Pancreas (tissue), 10 donors: ENCODE results near the gene IL12RB1. TPM values are rescaled to one million over a fixed set of nuclear protein-coding genes. Genes with fewer than 3 reads are reported as not detected.

ENCODE experiments used
- ATAC-seq, 4 donors: fragments of 200-7000 bp; cut with Tn5 transposase; one replicate each; pipeline versions ENCODE4 v1.8.0 to v1.9.1; 2020; ENCODE audit warnings: mild to moderate bottlenecking in 4 of 4, moderate library complexity in 4 of 4
- DNase-seq, 6 donors: peaks; one replicate each; pipeline ENCODE4 v3.0.0-alpha.2; 2020
- FAIRE-seq: peaks from 2 replicates; lab custom pipeline; 2012; peaks lifted over from hg19 to GRCh38; lab: Jason Lieb, UNC
- H3K27ac ChIP-seq, 4 donors: fragments of 200-600 bp; sonication (generic); 1 replicate in 3 of 4; 2 replicates in 1 of 4; pipeline versions ENCODE4 v1.5.0 to v1.8.0; 2020
- H3K27me3 ChIP-seq, 4 donors: fragments of 200-600 bp; one replicate each; pipeline ENCODE4 v1.8.0; 2021
- H3K36me3 ChIP-seq, 3 donors: fragments of 200-600 bp; sonication (generic) in 1 of 3; one replicate each; pipeline versions ENCODE4 v1.5.0 to v1.8.0; 2020 to 2021
- H3K4me1 ChIP-seq, 3 donors: fragments of 200-600 bp; one replicate each; pipeline ENCODE4 v1.8.0; 2021
- H3K4me3 ChIP-seq, 4 donors: fragments of 200-600 bp; sonication (generic) in 2 of 4; one replicate each; pipeline versions ENCODE4 v1.5.0 to v1.8.0; 2020 to 2021
- H3K9me3 ChIP-seq, 4 donors: fragments of 200-600 bp; one replicate each; pipeline ENCODE4 v1.8.0; 2021
- CTCF ChIP-seq, 4 donors: fragments of 200-600 bp; sonication (generic) in 3 of 4; IDR thresholded peaks; one replicate each; pipeline versions ENCODE4 v1.5.0 to v1.8.0; 2021; ENCODE audit warnings: antibody characterized with exemption in 4 of 4
- WGBS, 2 donors: extraction: QIAGEN DNeasy Blood & Tissue Kit; methylation state at CpG; one replicate each; pipeline ENCODE4 v1.1.7; 2013; 5-methylcytosine and 5-hydroxymethylcytosine counted together
- intact Hi-C, 3 donors: fragments of 100-400 bp; cut with DNase I; formaldehyde crosslinking; loops; one replicate each; pipeline versions ENCODE4 v1.11.1 to v1.14.2; 2022
- polyA plus RNA-seq, 2 donors: library from polyadenylated mRNA; stranded (reverse); fragments of 200-250 nt; gene quantifications; one replicate each; pipeline ENCODE4 v1.2.3, GENCODE V29; 2013
- total RNA-seq, 6 donors: library from RNA; stranded (reverse); fragmentation: NEBNext Ultra II Directional in 4 of 6; extraction: Animal tissue kit (Norgen Biotek cat#: 25700) in 4 of 6; gene quantifications; one replicate each; pipeline versions ENCODE4 v1.2.1 to v1.2.4, GENCODE V29; 2021 to 2023
- donor health status: healthy with polysubstance abuse.
- donor health status: DM: no; HTN: no; CAD: no; lungs with moderate emphysema.
- donor health status: DM: no; HTN: no; CAD: no.
- donor health status: control.
- donor health status: control.
- donor health status: Bipolar disorder and iron deficiency.
- donor health status: DM: yes; HTN: yes; CAD: no.
- donor health status: DM: no; HTN: no; CAD: no.
- donor health status: DM: no; HTN: no; CAD: no.
- donor health status: DM: yes; HTN: yes; CAD: no.

The IL12RB1 gene
- total and polyA plus RNA-seq, 8 donors = 0.15 to 1.1 (median 0.40) TPM

- TF ChIP-seq CTCF (IDR thresholded peaks at IDR 0.05) = no peak
- FAIRE-seq = no peak
- ATAC-seq = peak in 3 of 4 donors; percentile 6 to 48 (median 40)
- H3K27ac ChIP-seq = peak overlapping the region in 2 of 4 donors; percentile 82 to 84
- no peaks in the 10 kb centered on the region for H3K27me3 ChIP-seq
- WGBS, 2 donors = 77 to 84% methylated on average over 23 of the region's 23 CpGs
- intact Hi-C loops = no loop called here
- DNase-seq = peak in 1 of 6 donors; percentile 76
- peaks cover 0 to 23% (median 3%) of the 10 kb centered on the region in 3 donors for H3K4me1 ChIP-seq
- H3K36me3 ChIP-seq = no peaks in the 10 kb centered on the region
- no peaks in the 10 kb centered on the region for H3K9me3 ChIP-seq
- no peak overlapping the region for H3K4me3 ChIP-seq
Observed at GRCh38 chr19:18023622-18024251, 63.0 kb downstream of the IL12RB1 start.

- intact Hi-C loops = no loop called here
- Histone ChIP-seq H3K27me3 (no peaks in the 10 kb centered on the region), H3K27ac (peak overlapping the region; percentile 59 to 84 (median 72)), H3K4me1 (peaks cover 0 to 23% (median 3%) of the 10 kb centered on the region in 3 donors), H3K9me3 (no peaks in the 10 kb centered on the region), H3K36me3 (no peaks in the 10 kb centered on the region), H3K4me3 (no peak overlapping the region)
- TF ChIP-seq CTCF (IDR thresholded peaks at IDR 0.05) = no peak
- DNase-seq = peak; percentile 65 to 89 (median 80)
- FAIRE-seq = no peak
- 58 to 61% methylated on average over 21 of the region's 21 CpGs for WGBS, 2 donors
- peak; percentile 55 to 77 (median 66) for ATAC-seq
Observed at GRCh38 chr19:18021121-18021755, 65.5 kb downstream of the IL12RB1 start.

- peak; percentile 76 to 92 (median 86) for DNase-seq
- Histone ChIP-seq H3K36me3 (no peaks in the 10 kb centered on the region), H3K4me1 (peaks cover 0 to 23% (median 3%) of the 10 kb centered on the region in 3 donors), H3K9me3 (no peaks in the 10 kb centered on the region), H3K27me3 (no peaks in the 10 kb centered on the region), H3K4me3 (no peak overlapping the region), H3K27ac (peak overlapping the region; percentile 59 to 84 (median 72))
- WGBS, 2 donors = 28 to 45% methylated on average over 11 to 16 of the region's 16 CpGs
- ATAC-seq = peak; percentile 58 to 76 (median 70)
- no peak for FAIRE-seq
- intact Hi-C loops = no loop called here
- no peak for TF ChIP-seq CTCF (IDR thresholded peaks at IDR 0.05)
Observed at GRCh38 chr19:18020212-18021085, 66.3 kb downstream of the IL12RB1 start.

GRCh38 chr19:18017275-18018083, 69.3 kb downstream of the IL12RB1 start:
- peaks cover 0 to 3% (median 0%) of the 10 kb centered on the region in 3 donors for H3K36me3 ChIP-seq
- ATAC-seq (no peak), DNase-seq (no peak), FAIRE-seq (no peak)
- H3K4me1 ChIP-seq = peaks cover 0 to 23% (median 3%) of the 10 kb centered on the region in 3 donors
- 79% methylated on average over 15 of the region's 15 CpGs for WGBS, 2 donors
- no peak overlapping the region for H3K4me3 ChIP-seq
- no peaks in the 10 kb centered on the region for H3K9me3 ChIP-seq
- H3K27ac ChIP-seq = peak overlapping the region in 2 of 4 donors; percentile 46 to 60
- intact Hi-C loops = no loop called here
- no peaks in the 10 kb centered on the region for H3K27me3 ChIP-seq
- TF ChIP-seq CTCF (IDR thresholded peaks at IDR 0.05) = no peak
